ENCODE data around the gene GTF2A1.

DNA sequence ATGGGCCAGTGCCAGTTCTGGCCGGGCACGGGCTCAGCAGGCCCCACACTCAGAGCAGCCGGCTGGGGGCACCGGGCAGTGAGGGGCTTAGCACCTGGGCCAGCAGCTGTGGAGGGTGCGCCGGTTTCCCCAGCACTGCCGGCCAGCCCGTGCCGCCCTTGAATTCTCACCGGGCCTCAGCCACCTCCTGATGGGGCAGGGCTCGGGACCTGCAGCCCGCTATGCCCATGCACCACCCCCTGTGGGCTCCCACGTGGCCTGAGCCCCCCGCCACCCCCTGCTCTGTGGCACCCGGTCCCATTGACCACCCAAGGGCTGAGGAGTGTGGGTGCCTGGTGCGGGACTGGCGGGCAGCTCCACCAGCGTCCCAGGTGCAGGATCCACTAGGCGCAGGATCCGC lies 15.4 kb upstream of the GTF2A1 start:
- TF ChIP-seq, protein P1, sequence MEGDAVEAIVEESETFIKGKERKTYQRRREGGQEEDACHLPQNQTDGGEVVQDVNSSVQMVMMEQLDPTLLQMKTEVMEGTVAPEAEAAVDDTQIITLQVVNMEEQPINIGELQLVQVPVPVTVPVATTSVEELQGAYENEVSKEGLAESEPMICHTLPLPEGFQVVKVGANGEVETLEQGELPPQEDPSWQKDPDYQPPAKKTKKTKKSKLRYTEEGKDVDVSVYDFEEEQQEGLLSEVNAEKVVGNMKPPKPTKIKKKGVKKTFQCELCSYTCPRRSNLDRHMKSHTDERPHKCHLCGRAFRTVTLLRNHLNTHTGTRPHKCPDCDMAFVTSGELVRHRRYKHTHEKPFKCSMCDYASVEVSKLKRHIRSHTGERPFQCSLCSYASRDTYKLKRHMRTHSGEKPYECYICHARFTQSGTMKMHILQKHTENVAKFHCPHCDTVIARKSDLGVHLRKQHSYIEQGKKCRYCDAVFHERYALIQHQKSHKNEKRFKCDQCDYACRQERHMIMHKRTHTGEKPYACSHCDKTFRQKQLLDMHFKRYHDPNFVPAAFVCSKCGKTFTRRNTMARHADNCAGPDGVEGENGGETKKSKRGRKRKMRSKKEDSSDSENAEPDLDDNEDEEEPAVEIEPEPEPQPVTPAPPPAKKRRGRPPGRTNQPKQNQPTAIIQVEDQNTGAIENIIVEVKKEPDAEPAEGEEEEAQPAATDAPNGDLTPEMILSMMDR (IDR thresholded peaks at IDR 0.05; ENCODE audit: low read length) = no peak
- TF ChIP-seq EZH2phosphoT487 (IDR thresholded peaks at IDR 0.05; ENCODE audit: low read length) (no peak), EZH2 (optimal IDR thresholded peaks at IDR 0.05; ENCODE audit: low read depth, low read length) (no peak)

Measured in MM.1S (cell line).